Mononuclear cell (primary cell): ENCODE measurements around the gene MPP2. TPM values are rescaled to one million over a fixed set of nuclear protein-coding genes. Genes with fewer than 3 reads are reported as not detected.
"Not testable (repeated sequence)": the region's sequence is repeated elsewhere in the genome, so short reads cannot be mapped to it uniquely, and the experiment has no call there.

Source experiments
- H3K27me3 ChIP-seq: 2 replicates; pipeline ENCODE4 v1.6.0; 2011; ENCODE audit warnings: low read length, control low read depth; ENCODE audit not compliant: insufficient read depth
- H3K4me1 ChIP-seq: 2 replicates; pipeline ENCODE4 v1.5.1; 2011; ENCODE audit warnings: mild to moderate bottlenecking, low read length, control low read depth; ENCODE audit not compliant: insufficient read depth
- H3K4me3 ChIP-seq: 2 replicates; pipeline ENCODE4 v1.5.1; 2011; ENCODE audit warnings: mild to moderate bottlenecking, low read length, moderate library complexity
- H3K9me3 ChIP-seq: 2 replicates; pipeline ENCODE4 v1.5.1; 2011; ENCODE audit warnings: low read depth, mild to moderate bottlenecking, control low read depth, low read length
- total RNA-seq: library from RNA; depleted of rRNA; stranded (reverse); fragments of >200 nt; gene quantifications from one replicate; pipeline ENCODE4 v1.2.3, GENCODE V29; 2012

MPP2 gene
- total RNA-seq, 1 donor = 1.4 TPM

GRCh38 chr17:43900183-43900857 lies 7.0 kb downstream of the MPP2 start:
- Histone ChIP-seq H3K27me3 (peaks cover 13% of the 10 kb centered on the region), H3K4me3 (peak overlapping the region; percentile 10), H3K4me1 (peaks cover 11% of the 10 kb centered on the region), H3K9me3 (no peaks in the 10 kb centered on the region)

GRCh38 chr17:43898446-43898845 lies 8.9 kb downstream of the MPP2 start:
- Histone ChIP-seq H3K27me3 (peaks cover 3% of the 10 kb centered on the region), H3K4me3 (no peak overlapping the region), H3K9me3 (no peaks in the 10 kb centered on the region), H3K4me1 (peaks cover 11% of the 10 kb centered on the region)

GRCh38 chr17:43897831-43898230 lies 9.5 kb downstream of the MPP2 start:
- Histone ChIP-seq H3K4me1 (peaks cover 11% of the 10 kb centered on the region), H3K9me3 (no peaks in the 10 kb centered on the region), H3K27me3 (peaks cover 3% of the 10 kb centered on the region), H3K4me3 (no peak overlapping the region)

GRCh38 chr17:43894494-43894893 lies 12.8 kb downstream of the MPP2 start:
- H3K27me3 ChIP-seq, H3K9me3 ChIP-seq, H3K4me1 ChIP-seq, H3K4me3 ChIP-seq: not testable (repeated sequence)

GRCh38 chr17:43892647-43892952 lies 14.7 kb downstream of the MPP2 start:
- Histone ChIP-seq H3K4me3 (no peak overlapping the region), H3K4me1 (no peaks in the 10 kb centered on the region), H3K9me3 (no peaks in the 10 kb centered on the region), H3K27me3 (no peaks in the 10 kb centered on the region)

- H3K4me3 ChIP-seq = no peak overlapping the region
- no peaks in the 10 kb centered on the region for H3K27me3 ChIP-seq
- H3K9me3 ChIP-seq = no peaks in the 10 kb centered on the region
- H3K4me1 ChIP-seq = no peaks in the 10 kb centered on the region
Observed at GRCh38 chr17:43891851-43892646, 15.3 kb downstream of the MPP2 start.

- H3K27me3 ChIP-seq = no peaks in the 10 kb centered on the region
- H3K4me3 ChIP-seq = no peak overlapping the region
- H3K9me3 ChIP-seq = no peaks in the 10 kb centered on the region
- no peaks in the 10 kb centered on the region for H3K4me1 ChIP-seq
Observed at GRCh38 chr17:43890240-43890639, 17.1 kb downstream of the MPP2 start.

- Histone ChIP-seq H3K9me3 (no peaks in the 10 kb centered on the region), H3K4me1 (no peaks in the 10 kb centered on the region), H3K4me3 (no peak overlapping the region), H3K27me3 (no peaks in the 10 kb centered on the region)
Observed at GRCh38 chr17:43888548-43888947, 18.8 kb downstream of the MPP2 start.

GRCh38 chr17:43882761-43883415 lies 24.4 kb downstream of the MPP2 start:
- Histone ChIP-seq H3K27me3 (no peaks in the 10 kb centered on the region), H3K4me3 (no peak overlapping the region), H3K9me3 (no peaks in the 10 kb centered on the region), H3K4me1 (no peaks in the 10 kb centered on the region)

GRCh38 chr17:43881758-43882505 lies 25.4 kb downstream of the MPP2 start:
- H3K4me1 ChIP-seq = no peaks in the 10 kb centered on the region
- no peaks in the 10 kb centered on the region for H3K27me3 ChIP-seq
- H3K4me3 ChIP-seq = no peak overlapping the region
- no peaks in the 10 kb centered on the region for H3K9me3 ChIP-seq

- Histone ChIP-seq H3K9me3 (no peaks in the 10 kb centered on the region), H3K4me1 (no peaks in the 10 kb centered on the region), H3K4me3 (no peak overlapping the region), H3K27me3 (no peaks in the 10 kb centered on the region)
Observed at GRCh38 chr17:43881181-43881580, 26.2 kb downstream of the MPP2 start.

GRCh38 chr17:43880420-43880991 lies 26.8 kb downstream of the MPP2 start:
- H3K27me3 ChIP-seq = no peaks in the 10 kb centered on the region
- no peaks in the 10 kb centered on the region for H3K4me1 ChIP-seq
- no peaks in the 10 kb centered on the region for H3K9me3 ChIP-seq
- no peak overlapping the region for H3K4me3 ChIP-seq

- H3K9me3 ChIP-seq = no peaks in the 10 kb centered on the region
- H3K4me1 ChIP-seq = no peaks in the 10 kb centered on the region
- H3K4me3 ChIP-seq = no peak overlapping the region
- no peaks in the 10 kb centered on the region for H3K27me3 ChIP-seq
Observed at GRCh38 chr17:43879723-43880419, 27.5 kb downstream of the MPP2 start.
